HG02571 (cell line): ENCODE data around the gene NUP62CL.

ENCODE experiments used
- ATAC-seq: cut with Tn5 transposase; IDR thresholded peaks from one replicate; pipeline ENCODE4 v1.9.1; 2021; ENCODE audit warnings: mild to moderate bottlenecking, moderate library complexity; ENCODE audit not compliant: unreplicated experiment

Gene NUP62CL

GRCh38 chrX:107154787-107155620 lies 51.2 kb downstream of the NUP62CL start:
- ATAC-seq, result no peak

DNA sequence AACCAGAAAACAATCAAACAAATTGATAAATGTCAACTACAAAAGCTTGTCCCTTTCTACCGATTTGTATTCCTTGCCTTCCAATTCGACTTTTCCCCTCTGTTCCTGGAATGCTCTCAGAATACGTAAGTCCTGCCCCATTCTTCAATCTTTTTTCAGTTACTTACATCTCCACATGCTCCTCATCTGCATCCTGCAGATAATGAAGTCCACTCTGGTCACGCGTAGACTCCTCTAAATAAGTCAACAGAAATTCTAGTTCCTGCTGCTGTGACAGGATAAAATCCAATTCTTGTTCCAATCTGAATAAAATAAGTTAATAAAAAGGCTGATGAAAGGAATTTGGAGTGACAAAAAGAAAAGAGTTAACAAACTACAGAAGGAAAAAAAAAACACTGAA lies 53.2 kb downstream of the NUP62CL start:
- no peak for ATAC-seq

DNA sequence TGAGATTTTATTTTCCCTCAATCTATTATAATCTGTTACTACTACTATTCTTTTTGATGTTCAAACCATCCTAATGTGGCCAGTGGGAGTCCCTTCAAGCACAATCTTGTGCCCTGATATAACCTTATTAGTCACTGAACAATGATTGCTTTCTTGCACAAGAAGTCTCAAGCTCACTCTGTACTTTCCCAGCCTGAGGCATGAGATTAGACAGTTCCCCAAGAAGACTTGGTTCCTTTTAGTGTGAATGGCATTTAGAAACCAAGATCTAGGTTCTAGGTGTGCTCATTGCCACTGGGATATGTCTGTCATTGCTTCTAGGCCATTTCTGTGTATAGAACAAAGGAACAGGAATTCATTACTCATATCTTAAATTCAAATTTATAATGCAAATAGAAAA lies 59.6 kb downstream of the NUP62CL start:
- ATAC-seq, result no peak

- ATAC-seq, result no peak
Observed at GRCh38 chrX:107135965-107136307, 70.3 kb downstream of the NUP62CL start.

- no peak for ATAC-seq
Observed at GRCh38 chrX:107135049-107135964, 70.9 kb downstream of the NUP62CL start.

DNA sequence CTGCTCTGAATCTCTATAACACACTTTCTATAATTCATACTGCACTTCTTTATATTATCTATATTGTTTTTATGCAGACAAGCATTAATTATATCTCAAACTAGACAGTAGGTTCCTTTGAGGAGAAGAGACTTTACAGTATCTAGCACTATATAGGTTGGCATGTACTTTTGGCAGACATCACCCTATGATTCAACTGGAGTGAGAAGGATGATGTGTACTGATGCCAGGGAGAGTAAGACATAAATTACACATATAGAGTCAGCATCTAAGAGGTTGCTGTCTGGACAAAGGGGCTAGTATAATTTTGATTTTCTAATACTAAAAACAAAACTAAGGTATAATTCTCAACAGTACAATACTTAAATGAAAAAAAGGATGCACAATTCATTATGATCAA lies 82.5 kb downstream of the NUP62CL start:
- no peak for ATAC-seq

- no peak for ATAC-seq
Observed at GRCh38 chrX:107119283-107119682, 87.0 kb downstream of the NUP62CL start.

GRCh38 chrX:107118322-107119147 lies 87.7 kb downstream of the NUP62CL start, which contains the start of gene RBM41:
TSS of gene RBM41 (minus strand) at chrX:107118822. CDS start at chrX:107118773, 49 bp downstream.
- peak; percentile 98 for ATAC-seq

DNA sequence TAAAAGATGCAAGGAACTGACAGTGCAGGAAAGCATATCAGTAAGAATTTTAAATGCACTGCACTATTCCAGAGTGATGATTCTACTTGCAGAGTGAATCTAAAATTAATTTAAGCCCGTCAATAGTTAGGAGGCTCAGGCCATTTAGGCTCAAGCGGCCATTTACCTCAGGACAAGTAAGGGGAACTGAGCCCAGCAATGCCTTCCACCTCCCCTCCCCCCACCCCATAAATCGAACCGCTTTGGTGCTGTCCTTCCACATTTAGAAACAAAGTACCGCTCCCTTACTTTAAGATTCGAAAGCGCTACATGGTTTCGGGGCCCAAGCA lies 88.3 kb downstream of the NUP62CL start:
- ATAC-seq, result peak; percentile 15

GRCh38 chrX:107107459-107107858 lies 98.8 kb downstream of the NUP62CL start:
- ATAC-seq, result no peak

GRCh38 chrX:107102980-107103379 lies 103.3 kb downstream of the NUP62CL start:
- ATAC-seq, result no peak

GRCh38 chrX:107076158-107076557 lies 130.1 kb downstream of the NUP62CL start:
- ATAC-seq, result no peak
